ACHN (cell line): ENCODE results near the gene NUDT2.

Experiments used
- DNase-seq: peaks from one replicate; pipeline ENCODE4 v3.0.0-alpha.2; 2015
- in situ Hi-C: cut with HindIII; loops from 2 replicates; pipeline ENCODE4 v1.10.0; 2017; ENCODE audit warnings: low sequenced_read_pairs, low pct_ligation_motif_present, low pct_unique_long_range_greater_than_20kb

The NUDT2 gene

GRCh38 chr9:34378376-34379060 lies 49.1 kb downstream of the NUDT2 start:
- in situ Hi-C loops: no loop called here
- DNase-seq: no peak

- peak; percentile 77 for DNase-seq
- in situ Hi-C loops: no loop called here
Observed at GRCh38 chr9:34379334-34380033, 50.1 kb downstream of the NUDT2 start.

DNA sequence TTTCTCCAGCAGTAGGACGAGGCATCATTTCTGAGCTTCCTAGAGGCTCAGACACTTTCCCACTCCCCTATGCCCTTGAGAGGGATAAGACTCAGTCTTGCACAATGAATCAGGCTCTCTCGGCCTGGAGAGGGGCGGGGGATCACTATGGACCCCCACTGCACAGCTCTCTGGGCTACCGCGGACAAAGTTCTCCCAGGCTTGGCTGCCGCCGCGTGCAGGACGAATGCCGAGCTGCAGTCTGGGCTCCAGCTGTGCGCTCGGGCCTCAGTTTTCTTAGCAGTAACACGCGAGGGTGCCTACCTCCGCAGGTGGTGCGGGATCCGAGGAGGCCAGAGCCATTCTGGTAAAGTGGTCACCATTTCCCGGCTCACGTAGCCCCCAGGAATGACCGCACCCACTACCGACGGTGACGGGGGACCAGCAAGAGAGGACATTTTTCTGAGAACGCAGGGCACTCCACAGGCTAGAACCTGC lies 50.7 kb downstream of the NUDT2 start:
- in situ Hi-C loops: no loop called here
- no peak for DNase-seq

DNA sequence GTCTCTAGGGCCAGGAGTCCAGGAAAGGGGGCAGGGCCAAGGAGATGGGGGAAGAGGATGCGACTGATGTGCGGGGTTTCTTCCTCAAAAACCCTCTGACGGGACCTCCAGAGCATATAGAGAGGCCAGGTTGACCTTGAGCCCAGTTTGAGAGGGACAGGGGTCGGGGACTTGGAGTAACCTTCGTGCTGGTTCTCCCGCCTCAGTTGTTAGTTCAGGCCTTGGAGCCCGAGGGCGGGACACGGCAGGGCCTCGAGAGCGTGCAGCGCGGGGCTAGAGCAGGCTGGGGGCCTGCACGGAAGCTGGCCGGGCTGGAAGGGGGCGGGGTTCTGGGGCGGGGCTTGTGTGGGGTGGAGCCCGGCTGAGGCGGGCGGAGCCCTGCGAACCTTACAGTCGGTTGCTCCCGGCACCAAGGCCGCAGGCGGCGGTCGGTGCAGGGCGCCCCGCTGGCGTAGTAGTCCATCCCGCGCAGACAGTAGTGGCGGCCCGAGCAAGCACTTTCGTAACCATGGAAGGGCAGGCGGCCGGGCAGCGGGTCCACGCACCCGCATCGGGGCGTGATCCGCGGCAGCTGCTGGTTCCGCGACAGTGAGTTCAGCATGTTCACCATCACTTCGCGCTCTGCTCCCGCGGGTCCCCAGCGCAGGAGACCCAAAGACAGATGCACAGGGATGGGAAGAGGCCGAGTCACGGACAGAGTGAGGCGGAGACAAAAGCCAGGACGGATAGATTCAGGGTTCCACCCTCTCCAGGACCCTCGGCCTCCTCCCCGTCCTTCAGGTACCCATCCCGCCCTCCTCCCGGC lies 51.3 kb downstream of the NUDT2 start:
- peak; percentile 67 for DNase-seq
- in situ Hi-C loops: no loop called here

DNA sequence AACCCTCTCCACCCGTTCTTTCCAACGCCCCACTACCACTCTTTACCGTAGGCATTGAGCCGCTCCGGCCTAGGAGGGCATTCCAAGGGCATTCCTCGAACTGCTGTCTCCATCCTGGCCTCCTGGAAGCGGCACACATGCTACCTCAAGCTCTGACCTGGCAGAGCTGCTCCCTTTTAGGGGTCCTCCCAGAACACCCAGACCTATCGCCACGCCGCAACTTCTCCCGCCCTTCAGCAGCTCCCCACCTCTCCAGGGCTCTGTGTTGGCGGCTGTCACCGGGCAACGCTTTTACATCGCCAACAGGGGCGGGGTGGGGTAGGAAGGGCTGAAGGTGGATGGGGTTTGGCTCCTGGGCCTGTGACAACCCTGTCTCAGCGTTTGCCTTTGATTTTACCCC lies 52.0 kb downstream of the NUDT2 start:
- no peak for DNase-seq
- in situ Hi-C loops: no loop called here

- DNase-seq: no peak
- in situ Hi-C loops: no loop called here
Observed at GRCh38 chr9:34382054-34382453, 52.7 kb downstream of the NUDT2 start.

DNA sequence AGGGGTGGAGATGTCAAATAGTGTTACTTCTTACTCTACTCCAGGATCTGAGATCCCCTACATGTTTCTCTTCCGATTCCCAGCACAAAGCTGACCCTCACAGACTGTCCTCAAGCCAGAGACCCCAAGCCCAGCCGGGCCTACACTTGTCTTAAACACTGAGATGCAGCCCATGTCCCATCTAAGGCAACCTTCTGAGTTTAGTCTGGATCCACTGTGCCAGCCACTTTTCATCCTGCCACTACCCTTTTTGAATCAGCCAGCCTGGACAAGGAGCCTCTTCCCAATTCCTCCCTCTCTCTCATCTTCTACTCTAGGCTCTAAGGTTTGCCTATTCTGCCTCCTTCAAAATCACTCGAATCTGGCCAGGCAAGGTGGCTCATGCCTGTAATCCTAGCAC lies 53.5 kb downstream of the NUDT2 start:
- in situ Hi-C loops: no loop called here
- DNase-seq: no peak

DNA sequence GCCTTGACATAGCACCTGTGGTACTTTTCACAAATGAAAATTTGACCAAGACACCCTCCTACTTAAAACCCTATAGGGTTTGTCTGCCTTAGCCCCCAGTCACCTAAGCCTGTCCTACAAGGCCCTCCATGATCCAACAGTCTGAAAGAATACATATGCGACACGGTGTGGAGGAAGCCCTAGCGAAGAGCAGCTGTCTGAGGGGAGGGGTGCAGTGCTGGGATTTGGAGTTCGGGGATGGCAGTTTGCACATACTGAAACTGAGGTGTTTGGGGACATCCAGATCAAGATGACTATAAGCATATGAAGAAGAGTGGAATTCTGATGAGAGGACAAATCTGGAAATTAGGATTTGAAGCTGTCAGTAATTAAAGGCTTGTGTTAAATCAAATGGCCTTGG lies 54.5 kb downstream of the NUDT2 start:
- no peak for DNase-seq
- in situ Hi-C loops: no loop called here

DNA sequence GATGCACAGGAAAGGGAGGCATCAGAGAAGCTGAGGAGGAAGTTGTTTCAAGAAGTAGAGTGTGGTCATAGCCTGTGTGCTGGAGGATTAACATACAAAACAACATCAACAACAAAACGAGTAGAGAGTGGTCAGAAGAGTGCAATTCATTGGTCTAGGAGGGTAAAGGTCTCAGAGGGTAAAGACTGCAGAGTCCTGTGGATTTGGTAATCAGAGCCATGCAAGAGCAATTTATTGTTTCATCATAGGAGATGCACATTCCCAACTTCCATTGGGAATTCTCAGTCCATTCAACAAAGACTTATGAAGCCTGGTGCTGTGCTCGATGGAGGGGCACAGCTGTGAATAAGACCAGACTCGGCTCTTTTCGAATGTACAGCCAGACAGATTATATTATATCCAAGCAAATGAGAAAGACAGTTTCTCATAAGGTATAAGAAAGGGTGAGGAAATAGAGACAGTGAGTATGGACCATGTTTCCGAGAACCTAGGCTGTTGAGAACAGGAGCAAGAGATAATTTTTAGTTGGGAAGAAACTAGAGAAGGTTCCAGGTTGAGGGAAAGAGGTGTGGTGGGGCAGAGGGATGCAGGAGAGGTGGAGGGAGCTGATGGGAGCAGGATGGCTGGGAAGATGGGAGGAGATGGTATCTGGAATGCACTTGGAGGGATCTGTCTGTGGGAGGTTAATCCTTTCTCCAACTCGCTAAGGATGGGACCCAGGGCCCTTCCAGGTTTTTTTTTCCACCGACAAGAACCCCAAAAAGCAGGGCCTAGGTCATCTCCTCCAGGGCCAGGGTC lies 55.2 kb downstream of the NUDT2 start:
- DNase-seq: no peak
- in situ Hi-C loops: no loop called here

DNA sequence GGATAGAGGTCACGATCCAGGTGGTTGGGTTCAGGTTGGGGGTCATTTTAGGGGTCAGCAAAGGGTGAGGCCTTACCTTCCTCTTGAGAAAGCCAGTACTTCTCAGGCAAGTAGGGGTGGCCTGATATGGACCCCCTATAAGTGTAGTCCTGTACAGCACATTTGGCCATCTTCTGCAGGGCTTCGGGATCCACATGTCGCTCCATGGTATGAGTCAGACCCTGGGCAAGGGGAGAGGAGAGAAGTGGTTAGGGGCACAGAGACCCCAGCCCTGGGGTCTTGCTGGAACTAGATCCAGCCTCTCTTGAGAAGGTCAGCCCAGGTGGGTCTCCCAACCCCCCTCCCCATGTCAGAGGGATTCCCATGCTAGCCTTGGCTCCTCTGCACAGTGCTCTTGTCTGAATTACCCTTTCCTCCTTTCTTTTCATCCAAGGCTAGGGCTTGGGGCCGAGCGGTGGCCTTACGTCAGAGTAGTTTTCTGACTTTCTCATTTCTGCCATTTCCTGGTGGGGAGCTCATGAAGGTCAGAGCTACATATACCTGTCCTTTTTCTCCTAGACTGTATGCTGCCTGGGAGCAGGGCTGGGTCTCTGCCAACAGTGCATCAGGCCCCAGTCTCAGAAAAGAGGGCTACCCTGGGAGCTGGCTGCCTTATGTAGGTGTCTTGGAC lies 56.3 kb downstream of the NUDT2 start:
- DNase-seq: no peak
- in situ Hi-C loops: no loop called here

GRCh38 chr9:34386656-34387055 lies 57.3 kb downstream of the NUDT2 start:
- DNase-seq: no peak
- in situ Hi-C loops: no loop called here

DNA sequence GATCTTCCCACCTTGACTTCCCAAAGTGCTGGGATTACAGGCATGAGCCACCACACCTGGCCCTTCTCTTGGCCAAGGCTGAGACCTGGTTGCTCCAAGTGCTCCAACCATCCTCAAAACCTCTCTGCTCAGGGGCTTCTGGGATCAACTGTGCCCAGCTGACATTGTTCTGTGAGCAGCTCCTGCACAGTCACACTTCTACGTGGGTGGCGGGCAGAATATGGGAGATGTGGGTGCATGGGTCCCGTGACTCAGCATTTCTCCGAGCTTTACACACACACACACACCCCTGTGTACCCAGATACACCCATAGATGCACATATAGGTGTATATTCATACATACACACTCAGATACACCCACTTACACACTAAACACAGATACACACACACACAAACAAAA lies 57.9 kb downstream of the NUDT2 start:
- in situ Hi-C loops: no loop called here
- no peak for DNase-seq

GRCh38 chr9:34392511-34392910 lies 63.1 kb downstream of the NUDT2 start:
- DNase-seq: no peak
- in situ Hi-C loops: no loop called here
